NCI-H2227 (cell line): ENCODE data around the gene ZNF330.

Experiments
- DNase-seq: peaks from one replicate; lab custom pipeline; 2025; ENCODE audit not compliant: unreplicated experiment; lab: John Stamatoyannopoulos, UW

ZNF330 gene

GRCh38 chr4:141229408-141230101 is 8.9 kb downstream of the ZNF330 start:
- DNase-seq = no peak

DNA sequence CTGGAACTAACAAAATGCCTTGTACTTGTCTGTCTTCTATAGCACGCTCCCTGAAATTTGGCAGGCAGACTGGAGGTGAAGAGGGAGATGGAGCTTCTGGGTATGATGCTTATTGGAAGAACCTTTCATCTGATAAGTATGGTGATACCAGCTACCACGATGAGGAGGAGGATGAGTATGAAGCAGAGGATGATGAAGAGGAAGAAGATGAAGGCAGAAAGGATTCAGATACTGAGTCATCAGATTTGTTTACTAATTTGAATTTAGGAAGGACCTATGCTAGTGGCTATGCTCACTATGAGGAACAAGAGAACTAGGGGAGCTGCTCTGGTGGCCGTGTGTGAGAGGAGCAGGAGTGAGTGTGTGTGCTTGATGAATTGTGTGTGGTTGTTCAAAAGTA is 13.0 kb downstream of the ZNF330 start:
- no peak for DNase-seq

GRCh38 chr4:141238186-141238585 is 17.5 kb downstream of the ZNF330 start:
- no peak for DNase-seq

GRCh38 chr4:141240259-141240658 is 19.6 kb downstream of the ZNF330 start:
- DNase-seq = no peak

GRCh38 chr4:141240671-141241070 is 20.0 kb downstream of the ZNF330 start:
- DNase-seq = no peak

DNA sequence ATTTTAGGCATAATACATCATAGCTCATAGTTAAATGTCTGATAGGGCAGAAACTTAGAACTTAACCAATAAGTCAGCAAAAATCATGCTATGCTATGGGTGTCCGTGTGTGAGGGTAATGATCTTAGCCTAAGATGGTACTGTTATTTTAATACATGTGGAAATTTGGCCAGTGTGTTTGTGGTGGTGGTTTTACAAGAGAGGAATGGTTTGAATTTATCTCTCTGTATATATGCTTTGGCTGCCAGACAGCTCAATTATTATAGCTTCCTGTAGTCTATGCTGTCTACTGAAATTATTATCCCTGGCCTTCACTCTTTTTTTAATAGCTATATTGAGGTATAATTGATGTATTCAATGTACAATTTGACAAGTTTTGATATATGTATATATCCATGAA is 21.3 kb downstream of the ZNF330 start:
- DNase-seq = no peak

GRCh38 chr4:141244419-141244818 is 23.7 kb downstream of the ZNF330 start:
- DNase-seq = no peak

GRCh38 chr4:141246243-141246642 is 25.5 kb downstream of the ZNF330 start:
- DNase-seq = no peak

DNA sequence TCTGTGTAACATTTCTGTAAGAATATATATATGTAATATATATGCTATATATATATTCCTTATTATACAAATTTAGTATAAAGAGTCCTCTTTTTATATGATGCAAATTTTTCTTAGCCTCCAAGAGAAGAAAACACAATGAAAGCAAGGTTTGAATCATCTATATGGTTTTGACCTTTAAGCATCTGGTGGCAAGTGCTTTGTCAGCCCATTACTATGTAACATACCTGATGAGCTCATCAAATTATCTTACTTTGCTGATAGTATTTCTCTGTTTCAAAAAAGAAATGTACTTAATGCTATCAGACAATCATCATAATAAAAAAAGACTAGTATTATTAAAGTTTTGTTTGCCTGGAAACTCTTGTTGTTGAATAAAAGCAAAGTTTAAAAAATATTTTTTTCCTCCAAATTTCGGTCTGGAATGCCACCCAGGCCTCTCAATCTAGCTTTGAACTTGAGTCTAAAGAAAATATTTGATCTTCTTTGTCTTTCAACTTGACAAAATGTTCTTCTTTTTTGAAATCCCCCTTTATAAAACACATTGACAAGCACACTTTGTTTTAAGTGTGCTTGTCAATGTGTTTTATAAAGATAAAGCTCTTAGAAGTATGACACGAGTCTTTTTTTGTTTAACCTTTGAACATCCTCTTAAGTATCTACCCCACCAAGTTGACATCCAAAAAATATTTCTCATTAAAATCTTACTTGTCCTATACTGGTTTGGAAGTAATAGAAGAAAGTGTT is 26.2 kb downstream of the ZNF330 start:
- no peak for DNase-seq

DNA sequence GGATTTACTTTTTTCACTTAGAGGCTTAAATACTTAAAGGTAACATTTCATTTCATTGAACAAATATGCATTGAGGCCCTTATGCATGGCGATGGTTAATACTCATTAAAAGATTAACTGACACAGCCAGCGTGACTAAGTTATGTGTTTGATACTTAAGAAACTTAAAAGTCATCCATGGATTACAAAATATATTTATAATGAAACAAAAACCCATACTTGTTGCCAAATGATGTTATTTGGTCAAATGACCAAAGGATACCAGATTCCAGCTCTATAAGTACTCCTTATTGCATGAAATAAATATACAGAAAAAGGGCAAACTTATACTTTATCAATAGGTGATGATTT is 26.7 kb downstream of the ZNF330 start:
- DNase-seq = no peak

DNA sequence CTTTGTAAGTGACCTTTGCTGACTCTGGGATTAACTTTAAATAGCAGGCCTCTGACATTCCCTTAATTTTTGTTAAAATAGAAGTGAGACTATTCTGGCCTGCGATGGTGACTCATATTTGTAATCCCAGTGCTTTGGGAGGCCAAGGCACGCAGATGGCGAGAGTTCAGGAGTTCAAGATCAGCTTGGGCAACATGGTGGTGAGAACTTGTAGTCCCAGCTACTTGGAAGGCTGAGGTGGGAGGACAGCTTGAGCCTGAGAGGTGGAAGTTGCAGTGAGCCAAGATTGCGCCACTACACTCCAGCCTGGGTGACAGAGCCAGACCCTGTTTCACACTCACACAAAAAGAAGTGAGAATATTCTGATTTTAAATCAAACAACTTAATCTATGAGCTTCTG is 27.3 kb downstream of the ZNF330 start:
- DNase-seq = no peak

- DNase-seq = no peak
These were observed 27.8 kb downstream of the ZNF330 start for GRCh38 chr4:141248486-141248885.

DNA sequence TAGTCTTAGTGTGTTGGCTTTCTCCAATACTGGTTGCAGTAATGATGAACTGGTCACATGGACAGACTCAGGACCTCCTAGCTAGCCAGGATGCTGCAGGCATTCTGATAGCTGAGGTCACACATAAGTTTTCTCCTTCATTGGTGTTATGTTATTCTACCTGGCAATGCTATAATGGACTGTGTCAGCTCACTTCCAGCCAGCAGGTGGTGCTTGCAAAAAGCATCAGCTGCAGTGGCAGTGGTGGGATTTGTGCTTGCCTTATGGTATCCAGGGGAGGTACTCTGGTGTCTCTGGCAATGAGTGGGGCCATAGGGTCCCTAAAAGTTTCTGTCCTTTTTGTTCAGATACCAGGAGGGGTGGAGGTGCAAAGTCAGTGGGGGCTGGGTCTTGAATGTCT is 33.6 kb downstream of the ZNF330 start:
- DNase-seq = no peak

DNA sequence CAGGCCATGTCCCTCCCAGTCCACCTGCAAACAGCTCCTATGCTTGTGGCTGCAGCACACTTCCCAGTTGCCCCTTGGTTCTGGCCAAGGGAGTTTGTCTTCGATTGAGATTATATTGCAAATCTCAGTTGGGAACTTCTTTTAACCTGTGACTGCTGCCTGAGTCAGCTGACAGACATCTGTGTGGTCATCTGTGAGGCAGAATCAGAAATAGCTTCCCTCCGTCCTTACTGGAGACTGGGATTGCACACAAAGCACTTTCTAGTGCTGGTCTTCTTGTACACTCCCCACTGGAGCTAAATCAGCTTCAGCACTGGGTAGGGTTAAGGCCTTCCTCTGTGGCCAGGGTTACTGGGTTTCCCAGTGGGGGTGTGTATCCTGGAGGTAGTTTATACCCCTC is 34.3 kb downstream of the ZNF330 start:
- no peak for DNase-seq

DNA sequence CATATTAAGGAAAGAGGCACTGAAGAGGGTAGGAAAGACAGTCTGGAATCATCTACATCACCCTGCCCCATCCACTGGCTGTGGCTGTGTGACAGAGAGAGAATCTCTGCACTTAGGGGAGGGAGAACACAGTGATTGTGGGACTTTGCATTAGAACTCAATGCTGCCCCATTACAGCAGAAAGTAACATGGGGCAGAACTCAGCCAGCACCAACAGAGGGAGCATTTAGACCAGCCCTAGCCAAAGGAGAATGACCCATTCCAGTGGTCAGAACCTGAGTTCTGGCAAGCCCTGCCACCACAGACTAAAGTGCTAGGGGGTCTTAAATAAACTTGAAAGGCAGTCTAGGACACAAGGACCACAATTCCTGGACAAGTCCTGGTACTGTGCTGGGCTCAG is 37.9 kb downstream of the ZNF330 start:
- no peak for DNase-seq

GRCh38 chr4:141275834-141276233 is 55.1 kb downstream of the ZNF330 start:
- DNase-seq = no peak

DNA sequence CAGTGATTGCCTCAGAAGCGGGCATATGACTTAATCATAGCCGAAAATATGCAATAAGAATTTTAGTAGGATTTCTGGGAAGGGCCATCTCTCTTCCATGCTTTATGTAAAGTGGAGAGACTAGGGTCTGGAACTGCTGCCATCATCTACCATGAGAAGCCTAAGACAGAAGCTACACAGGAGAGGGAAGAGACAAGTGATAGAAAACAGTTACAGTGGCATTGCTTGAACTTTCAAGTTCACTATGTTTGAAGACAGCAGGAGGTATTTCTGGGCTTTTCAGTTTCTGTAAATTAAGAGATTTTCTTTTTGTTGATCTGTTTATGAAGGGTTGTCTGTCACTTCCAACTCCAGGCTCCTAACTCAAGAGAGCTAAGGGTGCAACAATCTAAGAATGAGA is 62.5 kb downstream of the ZNF330 start:
- no peak for DNase-seq

GRCh38 chr4:141283563-141283962 is 62.9 kb downstream of the ZNF330 start:
- DNase-seq = no peak
